NAMALWA (cell line): Measurements from ENCODE around the gene MVD.

Experiments used
- DNase-seq: peaks from one replicate; pipeline ENCODE4 v3.0.0-alpha.2; 2015; ENCODE audit warnings: low spot score

The MVD gene

DNA sequence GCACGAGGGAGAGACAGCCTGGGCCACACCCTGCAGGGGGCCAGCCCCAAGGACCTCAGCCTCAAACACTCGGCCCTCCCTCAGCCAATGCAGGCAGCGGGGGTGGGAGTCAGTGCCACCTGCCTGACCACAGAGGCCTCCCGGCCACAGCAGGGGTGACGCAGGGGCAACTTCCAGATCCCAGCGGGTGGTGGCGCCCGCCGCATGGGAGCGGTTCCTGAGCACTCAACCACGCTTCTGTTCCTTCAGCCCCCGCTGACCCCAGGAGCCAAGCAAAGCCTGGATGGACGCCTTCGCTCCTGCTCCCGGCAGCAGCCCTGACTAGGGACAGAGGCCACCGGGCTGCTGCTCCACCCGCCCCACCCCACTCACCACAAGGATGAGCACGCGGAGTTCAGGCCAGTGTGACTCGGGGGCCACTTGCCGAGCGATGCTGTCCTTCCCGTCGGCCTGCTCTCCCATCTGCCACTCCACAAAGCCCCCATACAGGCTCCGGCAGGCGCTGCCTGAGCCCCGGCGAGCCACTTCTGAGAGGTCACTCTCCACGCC is 7.1 kb downstream of the MVD start:
- DNase-seq: no peak

DNA sequence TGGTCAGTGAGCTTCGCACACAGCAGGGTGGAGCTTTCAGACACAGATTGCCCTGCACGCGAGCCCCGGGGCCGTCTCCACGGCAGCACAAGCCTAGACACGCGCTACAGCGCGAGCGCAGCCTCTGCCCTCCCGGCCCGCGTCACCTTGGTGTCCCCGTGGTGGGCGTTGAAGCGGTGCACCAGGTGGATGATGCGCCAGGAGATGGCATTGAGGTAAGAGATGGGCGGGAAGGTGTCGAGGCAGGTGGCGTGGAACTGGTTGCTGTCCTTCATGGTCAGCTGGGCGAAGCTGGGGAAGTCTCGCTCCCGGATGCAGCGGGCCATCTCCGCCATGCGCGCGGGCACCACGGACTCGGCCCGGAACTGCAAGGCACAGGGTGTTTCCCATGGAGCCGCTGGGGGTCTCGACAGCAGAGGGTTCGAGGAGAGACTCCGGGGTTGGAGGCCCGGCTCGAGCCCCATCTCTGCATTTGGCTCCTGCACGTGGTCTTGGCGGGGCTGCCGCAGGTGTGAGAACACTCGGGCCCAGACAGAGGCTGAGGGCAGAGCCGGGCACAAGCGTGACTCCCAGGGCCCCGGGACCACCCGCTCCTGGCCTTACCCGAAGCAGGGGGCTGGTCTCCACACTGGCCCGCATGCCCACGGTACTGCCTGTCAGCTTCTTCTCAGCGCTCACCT is 7.7 kb downstream of the MVD start:
- DNase-seq: no peak

GRCh38 chr16:88654363-88655052 is 8.4 kb downstream of the MVD start:
- no peak for DNase-seq

GRCh38 chr16:88653596-88654362 is 9.1 kb downstream of the MVD start:
- no peak for DNase-seq

DNA sequence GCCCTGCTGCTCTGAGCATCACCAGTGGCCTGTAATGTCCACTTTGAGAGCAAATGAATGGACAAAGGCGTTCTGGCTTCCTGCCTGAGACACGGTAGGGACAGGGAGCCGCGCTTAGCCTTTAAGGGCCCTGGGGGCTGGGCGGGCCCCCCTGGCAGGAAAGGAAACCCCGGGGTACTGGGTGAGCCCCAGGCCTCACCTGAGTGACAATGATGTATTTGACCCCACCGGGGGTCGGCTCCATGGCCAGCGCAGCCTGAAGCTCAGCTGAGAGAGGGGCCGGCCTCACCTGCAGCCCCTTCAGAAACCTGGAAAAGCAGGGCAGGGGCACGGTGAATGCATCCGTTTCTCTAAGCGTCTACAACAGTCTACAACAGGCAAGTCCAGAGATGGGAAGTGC is 9.8 kb downstream of the MVD start:
- DNase-seq: no peak

DNA sequence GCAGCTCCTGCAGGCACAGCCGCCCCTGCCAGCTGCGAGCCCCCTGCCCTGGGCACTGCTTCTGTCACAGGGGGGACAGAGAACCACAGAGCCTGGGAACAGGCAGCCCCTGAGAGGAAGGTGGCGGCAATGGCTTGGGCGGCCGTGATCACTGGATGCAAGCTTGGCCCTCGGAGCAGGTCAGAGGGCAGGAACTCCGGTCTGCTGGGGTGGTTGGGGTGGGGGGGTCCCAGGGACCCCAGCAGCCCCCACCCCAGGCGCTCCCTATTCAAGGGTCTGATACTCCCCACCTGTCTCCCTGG is 10.2 kb downstream of the MVD start:
- no peak for DNase-seq

- DNase-seq: no peak
These were observed 10.7 kb downstream of the MVD start for GRCh38 chr16:88651989-88652761.

- peak; percentile 95 for DNase-seq
These were observed 11.5 kb downstream of the MVD start for GRCh38 chr16:88651276-88651988.

- peak; percentile 90 for DNase-seq
These were observed 12.1 kb downstream of the MVD start, which contains the start of gene CYBA for GRCh38 chr16:88650749-88651275. Gene CYBA (minus strand): TSS chr16:88651053. CDS start chr16:88651013, 40 bp downstream.

DNA sequence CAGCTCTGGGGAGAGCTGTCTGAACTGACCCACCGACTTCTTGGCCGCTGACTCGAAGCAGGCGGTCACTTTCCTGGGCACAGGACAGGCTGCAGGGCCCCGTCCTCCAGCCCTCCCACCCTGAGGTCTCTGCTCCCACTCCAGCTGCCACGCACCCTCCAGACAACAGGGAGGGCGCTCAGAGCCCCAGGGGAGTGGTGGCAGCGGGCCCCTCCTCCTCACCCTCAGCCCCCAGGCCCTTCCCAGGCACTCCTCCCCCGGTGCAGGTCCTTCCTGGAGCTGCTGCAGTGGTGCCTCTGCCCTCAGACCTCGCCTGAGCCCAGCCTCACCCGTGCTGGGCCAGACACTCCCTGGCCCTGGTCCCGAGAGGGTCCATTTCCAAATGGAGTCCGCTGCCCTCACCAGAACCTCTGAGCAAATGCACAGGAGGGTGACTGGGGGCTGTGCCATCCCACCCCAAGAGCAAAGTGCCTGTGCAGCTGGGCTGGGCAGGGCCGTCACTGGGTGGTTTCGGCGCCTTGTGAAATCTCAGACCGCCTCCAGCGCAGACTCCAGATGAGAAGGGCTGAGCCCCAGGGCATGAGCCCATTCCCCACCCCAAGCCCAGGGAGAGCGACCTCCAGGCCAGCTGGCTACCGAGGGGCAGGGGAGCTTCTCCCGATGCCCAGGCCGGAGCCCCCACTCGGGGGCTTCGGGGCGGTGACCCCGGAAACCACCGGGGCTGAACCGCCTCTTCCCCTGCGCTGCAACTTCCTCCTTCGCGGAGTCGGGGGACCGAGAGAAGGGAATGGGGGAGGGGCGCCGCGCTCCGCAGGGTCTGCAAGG is 12.8 kb downstream of the MVD start:
- DNase-seq: peak; percentile 66

GRCh38 chr16:88649195-88649923 is 13.5 kb downstream of the MVD start:
- peak; percentile 55 for DNase-seq

DNA sequence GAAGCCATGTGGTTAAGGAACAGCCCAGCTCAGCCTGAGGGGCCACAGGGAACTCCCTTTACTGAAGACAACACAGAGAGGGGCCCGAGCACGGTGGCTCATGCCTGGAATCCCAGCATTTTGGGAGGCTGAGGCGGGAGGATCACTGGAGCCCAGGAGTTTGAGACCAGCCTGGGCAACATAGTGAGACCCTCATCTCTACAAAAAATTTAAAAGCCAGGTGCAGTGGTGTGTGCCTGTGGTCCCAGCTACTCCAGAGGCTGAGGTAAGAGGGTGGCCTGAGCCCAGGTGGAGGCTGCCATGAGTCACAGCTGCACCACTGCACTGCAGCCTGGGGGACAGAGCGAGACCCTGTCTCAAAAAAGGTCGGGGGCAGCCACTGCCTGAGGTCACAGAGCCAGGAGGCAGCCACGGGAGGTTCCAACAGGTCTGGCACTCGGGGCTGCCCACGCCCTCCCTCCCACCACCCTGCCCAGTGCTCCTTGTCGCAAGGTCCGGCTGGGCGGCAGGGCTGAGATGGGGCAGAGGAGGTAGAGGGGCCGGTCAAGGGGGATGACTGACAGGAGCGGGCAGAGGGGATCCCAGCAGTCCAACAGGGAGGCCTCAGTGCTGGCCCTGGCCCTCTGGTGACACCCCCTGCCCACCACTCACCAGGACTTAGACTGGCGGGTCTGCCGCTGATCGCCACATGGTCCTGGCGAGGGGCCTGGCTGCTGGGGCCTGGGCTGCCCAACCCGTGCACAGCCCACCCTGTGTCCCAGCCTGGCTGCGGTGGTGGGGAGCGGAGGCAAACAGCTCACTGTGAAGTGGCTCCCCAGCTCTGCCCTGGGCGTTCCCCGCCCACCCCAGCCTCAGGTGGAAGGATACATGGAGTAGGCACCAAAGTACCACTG is 15.5 kb downstream of the MVD start:
- DNase-seq: no peak

- DNase-seq: no peak
These were observed 16.4 kb downstream of the MVD start for GRCh38 chr16:88646345-88647034.

DNA sequence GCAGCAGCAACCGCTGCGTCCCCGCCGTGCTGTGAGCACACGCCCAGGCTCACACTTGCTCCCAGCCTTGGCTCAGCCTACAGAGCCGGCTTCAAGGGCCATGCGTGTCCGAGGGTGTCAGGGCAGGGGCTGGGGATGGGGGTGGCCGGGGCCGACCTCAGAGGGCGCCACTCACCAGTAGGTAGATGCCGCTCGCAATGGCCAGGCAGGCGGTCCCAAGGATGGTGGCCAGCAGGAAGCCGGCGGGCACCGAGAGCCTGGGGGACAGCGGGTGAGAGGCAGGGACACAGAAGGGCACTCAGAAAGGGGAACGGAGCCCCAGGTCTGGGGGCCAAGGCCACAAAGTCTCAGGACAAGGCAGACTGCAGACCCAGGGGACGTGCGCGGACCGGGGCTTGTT is 16.9 kb downstream of the MVD start:
- no peak for DNase-seq

DNA sequence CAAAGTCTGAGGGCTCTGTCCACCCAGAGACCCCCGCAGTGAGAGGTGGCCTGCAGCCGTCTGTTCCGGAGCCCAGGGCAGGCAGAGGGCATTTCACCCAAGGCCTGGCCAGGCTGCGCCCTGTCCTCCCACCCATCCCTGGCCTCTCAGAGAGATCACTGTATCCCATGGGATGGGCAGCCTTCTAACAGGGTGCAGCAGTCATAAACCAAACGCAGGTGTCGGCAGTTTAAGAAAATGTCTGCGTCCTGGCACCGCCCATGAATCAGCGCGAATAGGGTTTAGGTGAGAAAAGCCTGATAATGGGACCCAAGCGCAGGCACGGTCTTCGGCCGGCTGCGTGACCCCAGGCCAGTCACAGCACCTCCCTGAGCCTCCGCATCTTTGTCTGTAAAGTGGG is 17.4 kb downstream of the MVD start:
- no peak for DNase-seq

DNA sequence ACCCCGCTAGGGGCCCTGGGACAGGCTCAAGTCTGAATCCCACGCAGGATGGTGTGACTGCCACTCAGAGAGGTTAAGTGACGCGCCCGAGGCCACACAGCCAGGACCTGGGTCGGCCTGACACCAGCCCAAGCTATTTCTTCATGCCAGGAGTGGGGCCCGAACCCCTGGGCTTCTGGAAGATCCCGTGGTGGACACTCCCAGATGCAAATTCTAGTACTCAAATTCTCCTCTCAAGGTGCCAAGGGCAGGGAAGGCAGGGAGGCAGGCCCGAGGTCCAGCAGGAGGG is 19.3 kb downstream of the MVD start:
- no peak for DNase-seq

- no peak for DNase-seq
These were observed 19.8 kb downstream of the MVD start for GRCh38 chr16:88642881-88643643.
